HEK293 (cell line): Measurements from ENCODE around the gene ADRA2B.

Experiments
- CTCF ChIA-PET: fragments of 350-600 bp; formaldehyde crosslinking; extraction: SDS; loops from one replicate; lab custom pipeline; 2021; ENCODE audit warnings: antibody characterized with exemption; lab: Yijun Ruan, JAX
- POLR2A ChIA-PET: fragments of 300-600 bp; formaldehyde crosslinking; extraction: SDS; loops from one replicate; lab custom pipeline; 2020; ENCODE audit warnings: antibody characterized with exemption, inconsistent platforms; lab: Yijun Ruan, JAX
- H3K27ac ChIP-seq: fragments of 200-500 bp; sonication (Bioruptor generic); 2 replicates; pipeline ENCODE4 v1.5.1; 2014; ENCODE audit warnings: low read depth, low read length, control low read depth, inconsistent platforms; ENCODE audit errors: extremely low read depth
- H3K36me3 ChIP-seq, 2 experiments: fragments of 200-500 bp in 1 of 2; sonication (Bioruptor generic) in 1 of 2; 1 replicate in 1 of 2; 2 replicates in 1 of 2; pipeline ENCODE4 v1.5.1; 2014 to 2017; ENCODE audit warnings: inconsistent platforms in 2 of 2, low read length in 2 of 2; ENCODE audit not compliant: control insufficient read depth in 2 of 2, insufficient read depth in 1 of 2
- H3K4me1 ChIP-seq: fragments of 200-500 bp; sonication (Bioruptor generic); 2 replicates; pipeline ENCODE4 v1.5.1; 2014; ENCODE audit warnings: mild to moderate bottlenecking, low read length, inconsistent platforms; ENCODE audit not compliant: control insufficient read depth, insufficient read depth
- H3K4me3 ChIP-seq: 2 replicates; pipeline ENCODE4 v1.5.1; 2011; ENCODE audit warnings: low read depth, mild to moderate bottlenecking, control low read depth, low read length, moderate library complexity
- H3K9me3 ChIP-seq: fragments of 200-500 bp; sonication (Bioruptor generic); 2 replicates; pipeline ENCODE4 v1.5.1; 2014; ENCODE audit warnings: low read depth, low read length, inconsistent platforms; ENCODE audit not compliant: control insufficient read depth, insufficient read depth
- GLIS1 ChIP-seq: fragments of 450-650 bp; formaldehyde crosslinking; IDR thresholded peaks from 2 replicates; pipeline ENCODE4 v1.5.1; 2016; ENCODE audit warnings: missing biosample characterization, missing genetic modification characterization
- HIC1 ChIP-seq: fragments of 450-650 bp; formaldehyde crosslinking; IDR thresholded peaks from 2 replicates; pipeline ENCODE4 v1.5.1; 2016; ENCODE audit warnings: missing biosample characterization, missing genetic modification characterization
- IKZF3 ChIP-seq: fragments of 450-650 bp; IDR thresholded peaks from 2 replicates; pipeline ENCODE4 v1.5.0; 2018; ENCODE audit warnings: missing biosample characterization, mild to moderate bottlenecking, missing genetic modification characterization, moderate library complexity
- TCF7L2 ChIP-seq: IDR thresholded peaks from 2 replicates; pipeline ENCODE4 v1.6.1; 2011; ENCODE audit warnings: low read depth, mild to moderate bottlenecking, inconsistent platforms, low read length, moderate library complexity, borderline replicate concordance
- ZBTB17 ChIP-seq: fragments of 450-650 bp; formaldehyde crosslinking; IDR thresholded peaks from 2 replicates; pipeline ENCODE4 v1.5.1; 2016; ENCODE audit warnings: missing biosample characterization, missing genetic modification characterization
- ZBTB26 ChIP-seq: fragments of 450-650 bp; formaldehyde crosslinking; optimal IDR thresholded peaks from 2 replicates; pipeline ENCODE3; 2016; ENCODE audit warnings: missing biosample characterization, mild to moderate bottlenecking, missing genetic modification characterization
- ZFHX2 ChIP-seq: fragments of 450-650 bp; formaldehyde crosslinking; conservative IDR thresholded peaks from 2 replicates; pipeline ENCODE4 v1.5.1; 2016; ENCODE audit warnings: missing biosample characterization, missing genetic modification characterization
- ZFP37 ChIP-seq: fragments of 450-650 bp; formaldehyde crosslinking; IDR thresholded peaks from 2 replicates; pipeline ENCODE4 v1.5.1; 2016; ENCODE audit warnings: missing biosample characterization, missing genetic modification characterization
- ZIC2 ChIP-seq: fragments of 450-650 bp; formaldehyde crosslinking; IDR thresholded peaks from 2 replicates; pipeline ENCODE4 v1.5.1; 2016; ENCODE audit warnings: missing biosample characterization, missing genetic modification characterization
- ZNF121 ChIP-seq: fragments of 450-650 bp; formaldehyde crosslinking; IDR thresholded peaks from 2 replicates; pipeline ENCODE4 v1.5.1; 2016; ENCODE audit warnings: missing biosample characterization, missing genetic modification characterization
- ZNF146 ChIP-seq: fragments of 450-650 bp; formaldehyde crosslinking; IDR thresholded peaks from 2 replicates; pipeline ENCODE4 v1.5.1; 2016; ENCODE audit warnings: missing biosample characterization, missing genetic modification characterization
- ZNF169 ChIP-seq: fragments of 450-650 bp; formaldehyde crosslinking; IDR thresholded peaks from 2 replicates; pipeline ENCODE4 v1.5.1; 2016; ENCODE audit warnings: missing biosample characterization, missing genetic modification characterization
- ZNF184 ChIP-seq: fragments of 450-650 bp; IDR thresholded peaks from 2 replicates; pipeline ENCODE4 v1.5.1; 2018; ENCODE audit warnings: missing biosample characterization, mild to moderate bottlenecking, missing genetic modification characterization
- ZNF211 ChIP-seq: fragments of 450-650 bp; formaldehyde crosslinking; IDR thresholded peaks from 2 replicates; pipeline ENCODE4 v1.5.1; 2016; ENCODE audit warnings: low read depth, missing biosample characterization, missing genetic modification characterization
- ZNF280C ChIP-seq: fragments of 450-650 bp; formaldehyde crosslinking; IDR thresholded peaks from 2 replicates; pipeline ENCODE4 v1.5.1; 2016; ENCODE audit warnings: missing biosample characterization, missing genetic modification characterization
- ZNF302 ChIP-seq: fragments of 450-650 bp; formaldehyde crosslinking; IDR thresholded peaks from 2 replicates; pipeline ENCODE4 v1.5.1; 2016; ENCODE audit warnings: missing biosample characterization, missing genetic modification characterization, low read depth
- ZNF311 ChIP-seq: fragments of 450-650 bp; formaldehyde crosslinking; IDR thresholded peaks from 2 replicates; pipeline ENCODE4 v1.5.1; 2017; ENCODE audit warnings: missing biosample characterization, missing genetic modification characterization, borderline replicate concordance
- ZNF510 ChIP-seq: fragments of 450-650 bp; formaldehyde crosslinking; IDR thresholded peaks from 2 replicates; pipeline ENCODE4 v1.5.1; 2018; ENCODE audit warnings: mild to moderate bottlenecking, missing genetic modification characterization, missing biosample characterization; ENCODE audit not compliant: insufficient replicate concordance
- ZNF530 ChIP-seq: fragments of 450-650 bp; formaldehyde crosslinking; IDR thresholded peaks from 2 replicates; pipeline ENCODE4 v1.5.1; 2016; ENCODE audit warnings: low read depth, missing biosample characterization, missing genetic modification characterization
- ZNF544 ChIP-seq: fragments of 450-650 bp; formaldehyde crosslinking; IDR thresholded peaks from 2 replicates; pipeline ENCODE4 v1.5.0; 2017; ENCODE audit warnings: missing biosample characterization, missing genetic modification characterization
- ZNF623 ChIP-seq: fragments of 450-650 bp; formaldehyde crosslinking; IDR thresholded peaks from 2 replicates; pipeline ENCODE4 v1.5.1; 2016; ENCODE audit warnings: missing biosample characterization, missing genetic modification characterization
- ZNF785 ChIP-seq: fragments of 450-650 bp; formaldehyde crosslinking; IDR thresholded peaks from 2 replicates; pipeline ENCODE4 v1.5.1; 2016; ENCODE audit warnings: missing biosample characterization, missing genetic modification characterization
- ZSCAN18 ChIP-seq: fragments of 450-650 bp; formaldehyde crosslinking; IDR thresholded peaks from 2 replicates; pipeline ENCODE4 v1.5.1; 2016; ENCODE audit warnings: missing biosample characterization, missing genetic modification characterization

Gene ADRA2B

GRCh38 chr2:96153291-96153713 lies 36.9 kb upstream of the ADRA2B start (continued):
- TF ChIP-seq ZNF302 (tag by site-specific recombination), result no peak

GRCh38 chr2:96152304-96153161 lies 36.2 kb upstream of the ADRA2B start:
- POLR2A ChIA-PET, result no interaction called here
- CTCF ChIA-PET, result interaction anchor here (0.6 to 1.1 kb wide), 3 partner anchors 13 to 87 kb away, joined by 3 read pairs; no protein-coding TSS in a partner anchor
- TF ChIP-seq ZNF184 (tag by site-specific recombination) (no peak), ZNF280C (tag by site-specific recombination) (no peak), ZBTB26 (tag by site-specific recombination) (no peak), ZIC2 (tag by site-specific recombination) (peak; percentile 43), ZNF623 (tag by site-specific recombination) (no peak), ZFHX2 (tag by site-specific recombination) (no peak)
- TF ChIP-seq, all 188 proteins: peak for 1
- Histone ChIP-seq H3K4me3 (no peak overlapping the region), H3K27ac (no peak overlapping the region), H3K4me1 (peaks cover 8% of the 10 kb centered on the region; the same call in 1 of the 2 replicates), H3K9me3 (no peaks in the 10 kb centered on the region), H3K36me3 (no peaks in the 10 kb centered on the region)

GRCh38 chr2:96151595-96152303 lies 35.4 kb upstream of the ADRA2B start:
- H3K4me3 ChIP-seq, result no peak overlapping the region
- POLR2A ChIA-PET, result no interaction called here
- H3K4me1 ChIP-seq, result peaks cover 9% of the 10 kb centered on the region; the same call in 1 of the 2 replicates
- H3K27ac ChIP-seq, result no peak overlapping the region
- CTCF ChIA-PET, result interaction anchor here (1.1 kb wide), 1 partner anchor 23 kb away, joined by 3 read pairs; no protein-coding TSS in a partner anchor
- H3K36me3 ChIP-seq, result no peaks in the 10 kb centered on the region
- no peaks in the 10 kb centered on the region for H3K9me3 ChIP-seq
- TF ChIP-seq TCF7L2 (no peak), ZFP37 (tag by site-specific recombination) (no peak), ZNF530 (tag by site-specific recombination) (no peak), GLIS1 (no peak), ZNF544 (no peak), ZNF121 (no peak), ZBTB17 (tag by site-specific recombination) (no peak), ZNF169 (no peak), ZNF311 (no peak), ZNF211 (no peak), ZNF510 (no peak), HIC1 (tag by site-specific recombination) (no peak), ZNF146 (no peak), ZSCAN18 (tag by site-specific recombination) (no peak), IKZF3 (tag by site-specific recombination) (no peak), ZNF785 (tag by site-specific recombination) (no peak)
